Neural cell (in vitro differentiated cells): ENCODE data around the gene DHTKD1. TPM values are rescaled to one million over a fixed set of nuclear protein-coding genes. Genes with fewer than 3 reads are reported as not detected.

Experiments used
- H2AFZ ChIP-seq: fragments of 200-600, 300-800 bp; sonication (generic), shearing (Covaris generic); 2 replicates; pipeline ENCODE4 v1.6.0; 2014; ENCODE audit warnings: low read depth, mild to moderate bottlenecking, antibody characterized with exemption, low read length, moderate library complexity
- H3F3A ChIP-seq: fragments of 200-600 bp; shearing (Covaris generic); 2 replicates; pipeline ENCODE4 v1.6.1; 2016; ENCODE audit warnings: mild to moderate bottlenecking, moderate library complexity, mixed read lengths, antibody characterized with exemption, low read length; ENCODE audit not compliant: insufficient read depth, poor library complexity, severe bottlenecking
- H3K27ac ChIP-seq: fragments of 200-600, 300-800 bp; sonication (generic), shearing (Covaris generic); 2 replicates; pipeline ENCODE4 v1.5.1; 2014; ENCODE audit warnings: mild to moderate bottlenecking, low read length, moderate library complexity
- H3K27me3 ChIP-seq: fragments of 300-800, 200-600 bp; sonication (generic), shearing (Covaris generic); 2 replicates; pipeline ENCODE4 v1.6.0; 2014; ENCODE audit warnings: mild to moderate bottlenecking, low read depth, low read length, moderate library complexity; ENCODE audit not compliant: insufficient read depth
- H3K36me3 ChIP-seq: fragments of 300-800, 200-600 bp; sonication (generic), shearing (Covaris generic); 2 replicates; pipeline ENCODE4 v1.5.1; 2014; ENCODE audit warnings: mild to moderate bottlenecking, antibody characterized with exemption, low read length, moderate library complexity; ENCODE audit not compliant: insufficient read depth
- H3K4me2 ChIP-seq: fragments of 300-800, 200-600 bp; sonication (generic), shearing (Covaris generic); 2 replicates; pipeline ENCODE4 v1.6.0; 2014; ENCODE audit warnings: mild to moderate bottlenecking, low read length
- H3K4me3 ChIP-seq: fragments of 300-800, 200-600 bp; sonication (generic), shearing (Covaris generic); 2 replicates; pipeline ENCODE4 v1.5.1; 2014; ENCODE audit warnings: mild to moderate bottlenecking, low read length, moderate library complexity
- H3K79me2 ChIP-seq: fragments of 200-600 bp; shearing (Covaris generic); replicated peaks from 2 replicates; pipeline ENCODE4 v1.6.0; 2014; ENCODE audit warnings: mild to moderate bottlenecking, low read length, moderate library complexity; ENCODE audit not compliant: insufficient read depth
- H3K9ac ChIP-seq: fragments of 300-800, 200-600 bp; sonication (generic), shearing (Covaris generic); 2 replicates; pipeline ENCODE4 v1.6.1; 2016; ENCODE audit warnings: mild to moderate bottlenecking, low read length, mixed read lengths
- H3K9me2 ChIP-seq: fragments of 200-600 bp; shearing (Covaris generic); 2 replicates; pipeline ENCODE4 v1.6.1; 2016; ENCODE audit warnings: mild to moderate bottlenecking, low read length, mixed read lengths; ENCODE audit not compliant: insufficient read depth
- H3K9me3 ChIP-seq: fragments of 200-600, 300-800 bp; sonication (generic), shearing (Covaris generic); 2 replicates; pipeline ENCODE4 v1.6.1; 2016; ENCODE audit warnings: mild to moderate bottlenecking, mixed run types, low read length, moderate library complexity, mixed read lengths
- H4K20me1 ChIP-seq: fragments of 200-600 bp; shearing (Covaris generic); 2 replicates; pipeline ENCODE4 v1.6.1; 2016; ENCODE audit warnings: mild to moderate bottlenecking, mixed run types; ENCODE audit not compliant: insufficient read depth
- EP300 ChIP-seq: fragments of 450-650 bp; conservative IDR thresholded peaks from 2 replicates; pipeline ENCODE4 v1.6.1; 2014; ENCODE audit warnings: antibody characterized with exemption, mild to moderate bottlenecking, moderate library complexity; ENCODE audit not compliant: poor library complexity, severe bottlenecking
- EZH2 ChIP-seq: fragments of 200-600, 300-800 bp; shearing (Covaris generic), sonication (generic); IDR thresholded peaks from 2 replicates; pipeline ENCODE4 v1.6.1; 2014; ENCODE audit warnings: antibody characterized with exemption, low read length, borderline replicate concordance, mild to moderate bottlenecking; ENCODE audit not compliant: insufficient read depth, poor library complexity, severe bottlenecking
- MXI1 ChIP-seq: fragments of 450-650 bp; conservative IDR thresholded peaks from 2 replicates; pipeline ENCODE4 v1.6.1; 2014; ENCODE audit warnings: antibody characterized with exemption, mild to moderate bottlenecking; ENCODE audit not compliant: poor library complexity, severe bottlenecking
- POLR2AphosphoS5 ChIP-seq: IDR thresholded peaks from 2 replicates; pipeline ENCODE4 v1.6.1; 2012
- RAD21 ChIP-seq: fragments of 450-650 bp; conservative IDR thresholded peaks from 2 replicates; pipeline ENCODE4 v1.6.1; 2014; ENCODE audit warnings: antibody characterized with exemption, mild to moderate bottlenecking, moderate library complexity
- SMC3 ChIP-seq: fragments of 450-650 bp; conservative IDR thresholded peaks from 2 replicates; pipeline ENCODE4 v1.6.1; 2014; ENCODE audit warnings: antibody characterized with exemption, mild to moderate bottlenecking, moderate library complexity; ENCODE audit not compliant: poor library complexity
- TAF1 ChIP-seq: IDR thresholded peaks from 2 replicates; pipeline ENCODE4 v1.6.1; 2012; ENCODE audit warnings: low read depth
- polyA plus RNA-seq: library from polyadenylated mRNA; depleted of rRNA; stranded (reverse); fragments of >200 nt; gene quantifications from 2 replicates; pipeline ENCODE4 v1.2.3, GENCODE V29; 2014
- TF ChIP-seq, protein P1 (sequence below): IDR thresholded peaks from 2 replicates; pipeline ENCODE4 v1.6.1; 2012; ENCODE audit warnings: borderline replicate concordance
- TF ChIP-seq, protein P2 (sequence below): fragments of 450-650 bp; IDR thresholded peaks from 2 replicates; pipeline ENCODE4 v1.5.1; 2014; ENCODE audit warnings: antibody characterized with exemption, mild to moderate bottlenecking, moderate library complexity; ENCODE audit not compliant: poor library complexity, severe bottlenecking

The DHTKD1 gene
- polyA plus RNA-seq, 1 donor from 2014 or later: 24.0 TPM

GRCh38 chr10:12042409-12042796, 26.4 kb upstream of the DHTKD1 start:
- peak overlapping the region; percentile 81 for H3K9ac ChIP-seq
- H3K27me3 ChIP-seq: no peaks in the 10 kb centered on the region
- H2AFZ ChIP-seq: peak overlapping the region; percentile 74
- H3K36me3 ChIP-seq: no peaks in the 10 kb centered on the region
- H3F3A ChIP-seq: peaks cover 2% of the 10 kb centered on the region
- no peaks in the 10 kb centered on the region for H4K20me1 ChIP-seq
- peak overlapping the region; percentile 91 for H3K4me3 ChIP-seq
- H3K9me3 ChIP-seq: no peaks in the 10 kb centered on the region
- H3K79me2 ChIP-seq: peaks cover 30% of the 10 kb centered on the region
- TF ChIP-seq MXI1: no peak
- peak; percentile 14 for TF ChIP-seq RAD21
- no peak for TF ChIP-seq TAF1
- H3K9me2 ChIP-seq: no peaks in the 10 kb centered on the region
- peak overlapping the region; percentile 95 for H3K27ac ChIP-seq
- H3K4me2 ChIP-seq: peak overlapping the region; percentile 66

- Histone ChIP-seq H3K4me2 (peak within 1 kb of the TSS; percentile 66), H2AFZ (peak within 1 kb of the TSS; percentile 75)
Measured at GRCh38 chr10:12042797-12043651, 25.7 kb upstream of the DHTKD1 start, which contains the start of gene UPF2. UPF2 (minus strand) TSS chr10:12042809; CDS start chr10:12035423, 7,386 bp downstream.

More at GRCh38 chr10:12042797-12043651, 25.7 kb upstream of the DHTKD1 start, which contains the start of gene UPF2:
- peak within 1 kb of the TSS; percentile 95 for H3K27ac ChIP-seq
- peak within 1 kb of the TSS; percentile 81 for H3K9ac ChIP-seq
- H4K20me1 ChIP-seq: no peaks in the 10 kb centered on the region
- H3K36me3 ChIP-seq: no peaks in the 10 kb centered on the region
- peak; percentile 75 for TF ChIP-seq EP300
- TF ChIP-seq POLR2AphosphoS5: peak; percentile 55
- TF ChIP-seq, protein P1, sequence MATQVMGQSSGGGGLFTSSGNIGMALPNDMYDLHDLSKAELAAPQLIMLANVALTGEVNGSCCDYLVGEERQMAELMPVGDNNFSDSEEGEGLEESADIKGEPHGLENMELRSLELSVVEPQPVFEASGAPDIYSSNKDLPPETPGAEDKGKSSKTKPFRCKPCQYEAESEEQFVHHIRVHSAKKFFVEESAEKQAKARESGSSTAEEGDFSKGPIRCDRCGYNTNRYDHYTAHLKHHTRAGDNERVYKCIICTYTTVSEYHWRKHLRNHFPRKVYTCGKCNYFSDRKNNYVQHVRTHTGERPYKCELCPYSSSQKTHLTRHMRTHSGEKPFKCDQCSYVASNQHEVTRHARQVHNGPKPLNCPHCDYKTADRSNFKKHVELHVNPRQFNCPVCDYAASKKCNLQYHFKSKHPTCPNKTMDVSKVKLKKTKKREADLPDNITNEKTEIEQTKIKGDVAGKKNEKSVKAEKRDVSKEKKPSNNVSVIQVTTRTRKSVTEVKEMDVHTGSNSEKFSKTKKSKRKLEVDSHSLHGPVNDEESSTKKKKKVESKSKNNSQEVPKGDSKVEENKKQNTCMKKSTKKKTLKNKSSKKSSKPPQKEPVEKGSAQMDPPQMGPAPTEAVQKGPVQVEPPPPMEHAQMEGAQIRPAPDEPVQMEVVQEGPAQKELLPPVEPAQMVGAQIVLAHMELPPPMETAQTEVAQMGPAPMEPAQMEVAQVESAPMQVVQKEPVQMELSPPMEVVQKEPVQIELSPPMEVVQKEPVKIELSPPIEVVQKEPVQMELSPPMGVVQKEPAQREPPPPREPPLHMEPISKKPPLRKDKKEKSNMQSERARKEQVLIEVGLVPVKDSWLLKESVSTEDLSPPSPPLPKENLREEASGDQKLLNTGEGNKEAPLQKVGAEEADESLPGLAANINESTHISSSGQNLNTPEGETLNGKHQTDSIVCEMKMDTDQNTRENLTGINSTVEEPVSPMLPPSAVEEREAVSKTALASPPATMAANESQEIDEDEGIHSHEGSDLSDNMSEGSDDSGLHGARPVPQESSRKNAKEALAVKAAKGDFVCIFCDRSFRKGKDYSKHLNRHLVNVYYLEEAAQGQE: no peak
- no peak for TF ChIP-seq TAF1
- TF ChIP-seq, protein P2, sequence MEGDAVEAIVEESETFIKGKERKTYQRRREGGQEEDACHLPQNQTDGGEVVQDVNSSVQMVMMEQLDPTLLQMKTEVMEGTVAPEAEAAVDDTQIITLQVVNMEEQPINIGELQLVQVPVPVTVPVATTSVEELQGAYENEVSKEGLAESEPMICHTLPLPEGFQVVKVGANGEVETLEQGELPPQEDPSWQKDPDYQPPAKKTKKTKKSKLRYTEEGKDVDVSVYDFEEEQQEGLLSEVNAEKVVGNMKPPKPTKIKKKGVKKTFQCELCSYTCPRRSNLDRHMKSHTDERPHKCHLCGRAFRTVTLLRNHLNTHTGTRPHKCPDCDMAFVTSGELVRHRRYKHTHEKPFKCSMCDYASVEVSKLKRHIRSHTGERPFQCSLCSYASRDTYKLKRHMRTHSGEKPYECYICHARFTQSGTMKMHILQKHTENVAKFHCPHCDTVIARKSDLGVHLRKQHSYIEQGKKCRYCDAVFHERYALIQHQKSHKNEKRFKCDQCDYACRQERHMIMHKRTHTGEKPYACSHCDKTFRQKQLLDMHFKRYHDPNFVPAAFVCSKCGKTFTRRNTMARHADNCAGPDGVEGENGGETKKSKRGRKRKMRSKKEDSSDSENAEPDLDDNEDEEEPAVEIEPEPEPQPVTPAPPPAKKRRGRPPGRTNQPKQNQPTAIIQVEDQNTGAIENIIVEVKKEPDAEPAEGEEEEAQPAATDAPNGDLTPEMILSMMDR: no peak
- TF ChIP-seq EZH2: no peak
- TF ChIP-seq MXI1: no peak
- peak; percentile 47 for TF ChIP-seq SMC3
- H3K27me3 ChIP-seq: no peaks in the 10 kb centered on the region
- H3K9me3 ChIP-seq: no peaks in the 10 kb centered on the region
- no peaks in the 10 kb centered on the region for H3K9me2 ChIP-seq
- peaks cover 2% of the 10 kb centered on the region for H3F3A ChIP-seq
- H3K79me2 ChIP-seq: peaks cover 26% of the 10 kb centered on the region
- peak within 1 kb of the TSS; percentile 91 for H3K4me3 ChIP-seq
